ENCODE measurements around the gene KPRP. TPM values are rescaled to one million over a fixed set of nuclear protein-coding genes. Genes with fewer than 3 reads are reported as not detected.

The KPRP gene
- total and polyA plus RNA-seq, 2 experiments from 2014 or later, result 0.22 to 10.4 TPM

DNA sequence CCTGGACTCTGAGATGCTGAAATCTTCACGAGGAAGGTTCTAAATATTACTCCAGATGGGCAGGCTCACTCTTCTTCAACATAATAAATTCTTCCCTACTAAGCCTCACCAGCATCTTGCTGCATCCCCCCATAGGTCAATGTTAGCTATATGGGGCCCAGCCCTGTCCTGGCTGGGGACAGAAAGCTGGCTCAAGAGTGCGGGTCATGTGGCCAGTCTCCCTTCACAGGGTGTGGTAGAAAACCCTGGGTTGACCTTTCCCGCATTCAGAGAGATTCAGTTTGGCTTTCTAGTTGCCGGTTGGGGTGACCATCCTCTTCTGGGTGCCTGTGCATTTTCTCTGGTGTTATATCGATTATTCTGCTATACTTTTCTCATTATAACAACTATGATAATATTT lies 19.8 kb upstream of the KPRP start:
- Histone ChIP-seq H4K20me1 (ENCODE audit: insufficient read depth) (no peaks in the 10 kb centered on the region), H3K4me3 (no peak overlapping the region), H3K79me2 (ENCODE audit: insufficient read depth) (no peaks in the 10 kb centered on the region), H3K36me3 (ENCODE audit: low read depth) (no peaks in the 10 kb centered on the region), H3K9me2 (ENCODE audit: insufficient read depth) (no peaks in the 10 kb centered on the region; the same call in 1 of the 2 replicates), H3K27me3 (replicated peaks; ENCODE audit: insufficient read depth) (no peaks in the 10 kb centered on the region), H3K9ac (no peak overlapping the region), H3F3A (ENCODE audit: insufficient read depth) (peaks cover 13% of the 10 kb centered on the region; the same call in 1 of the 2 replicates), H3K9me3 (ENCODE audit: low read depth) (no peaks in the 10 kb centered on the region), H3K27ac (no peak overlapping the region), H2AFZ (0 out of 2 replicates have a peak overlapping the region, but pooled peaks have one; percentile 2), H3K4me2 (ENCODE audit: unreplicated experiment) (no peak overlapping the region), H3K4me1 (ENCODE audit: insufficient read depth) (peaks cover 28% of the 10 kb centered on the region)
- TF ChIP-seq EZH2 (IDR thresholded peaks at IDR 0.05; ENCODE audit: insufficient read depth, poor library complexity, severe bottlenecking) (no peak), EZH2phosphoT487 (IDR thresholded peaks at IDR 0.05; ENCODE audit: insufficient read depth, low read depth) (no peak)
- in situ Hi-C loops (cut with MboI), result no loop called here
- WGBS, 2 experiments (ENCODE audit: low coverage in 1 of 2, low lambda C conversion rate in 2 of 2, missing lambda C conversion rate in 2 of 2), result 39 to 44% methylated on average over 5 of the region's 5 CpGs
- DNase-seq, result no peak

DNA sequence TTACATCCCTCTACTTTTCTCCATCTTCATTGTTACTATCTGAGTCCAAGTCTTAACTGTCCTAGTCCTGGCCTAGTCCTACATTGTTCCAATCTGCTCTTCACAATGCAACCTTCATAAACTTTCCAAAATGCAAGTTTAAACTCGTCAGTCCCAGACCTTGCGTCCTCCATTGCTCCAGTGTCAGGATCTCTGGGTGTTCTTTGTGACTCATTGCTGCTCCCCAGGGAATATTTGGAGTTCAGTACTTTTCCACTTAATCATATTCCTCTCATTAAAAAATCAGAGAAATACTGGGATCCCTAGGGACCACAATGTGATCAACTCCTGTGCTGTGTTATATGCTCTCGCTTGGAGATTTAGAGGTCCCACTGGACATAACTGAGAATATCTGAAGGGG lies 18.0 kb upstream of the KPRP start:
- TF ChIP-seq EZH2phosphoT487 (IDR thresholded peaks at IDR 0.05; ENCODE audit: insufficient read depth, low read depth) (no peak), EZH2 (IDR thresholded peaks at IDR 0.05; ENCODE audit: insufficient read depth, poor library complexity, severe bottlenecking) (no peak)
- no peaks in the 10 kb centered on the region; the same call in 1 of the 2 replicates for H3K9me2 ChIP-seq (ENCODE audit: insufficient read depth)
- peak; percentile 43 for DNase-seq
- peaks cover 45% of the 10 kb centered on the region for H3K4me1 ChIP-seq (ENCODE audit: insufficient read depth)
- H3K79me2 ChIP-seq (ENCODE audit: insufficient read depth), result no peaks in the 10 kb centered on the region
- H3K9ac ChIP-seq, result no peak overlapping the region
- H3K36me3 ChIP-seq (ENCODE audit: low read depth), result no peaks in the 10 kb centered on the region
- no peaks in the 10 kb centered on the region for H4K20me1 ChIP-seq (ENCODE audit: insufficient read depth)
- in situ Hi-C loops (cut with MboI), result no loop called here
- no peak overlapping the region for H3K4me3 ChIP-seq
- H3F3A ChIP-seq (ENCODE audit: insufficient read depth), result peaks cover 32% of the 10 kb centered on the region
- no peak overlapping the region for H3K4me2 ChIP-seq (ENCODE audit: unreplicated experiment)
- H3K27ac ChIP-seq, result no peak overlapping the region
- no peaks in the 10 kb centered on the region for H3K9me3 ChIP-seq (ENCODE audit: low read depth)
- 56 to 57% methylated on average over 3 of the region's 3 CpGs for WGBS, 2 experiments (ENCODE audit: low coverage in 1 of 2, low lambda C conversion rate in 2 of 2, missing lambda C conversion rate in 2 of 2)
- no peaks in the 10 kb centered on the region for H3K27me3 ChIP-seq (replicated peaks; ENCODE audit: insufficient read depth)
- peak overlapping the region; percentile 38 for H2AFZ ChIP-seq

DNA sequence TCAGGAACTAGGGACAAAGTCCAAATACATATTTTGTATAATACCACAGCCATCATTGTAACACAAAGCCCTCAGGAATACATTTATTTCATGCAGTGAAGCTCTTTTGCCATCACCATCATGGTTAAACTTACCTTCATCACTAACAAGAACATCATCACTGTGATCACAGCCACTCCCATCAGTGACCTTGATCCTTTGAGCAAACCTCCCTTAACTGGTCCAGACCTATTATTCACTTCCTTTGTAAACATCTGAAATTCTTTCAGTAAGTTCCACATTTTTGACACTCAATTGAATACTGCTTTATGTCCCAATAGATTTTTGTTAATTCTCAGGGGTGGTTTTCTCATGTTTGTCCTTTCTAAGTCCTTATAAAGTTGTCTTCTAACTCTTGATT lies 16.2 kb upstream of the KPRP start:
- Histone ChIP-seq H4K20me1 (ENCODE audit: insufficient read depth) (no peaks in the 10 kb centered on the region), H3K27me3 (replicated peaks; ENCODE audit: insufficient read depth) (no peaks in the 10 kb centered on the region), H3K4me1 (ENCODE audit: insufficient read depth) (peaks cover 63% of the 10 kb centered on the region), H3K79me2 (ENCODE audit: insufficient read depth) (no peaks in the 10 kb centered on the region), H3K36me3 (ENCODE audit: low read depth) (no peaks in the 10 kb centered on the region), H3K4me3 (no peak overlapping the region), H3K9me3 (ENCODE audit: low read depth) (no peaks in the 10 kb centered on the region), H3K4me2 (ENCODE audit: unreplicated experiment) (no peak overlapping the region), H2AFZ (no peak overlapping the region; the same call in 1 of the 2 replicates), H3K9ac (no peak overlapping the region), H3K27ac (no peak overlapping the region), H3K9me2 (ENCODE audit: insufficient read depth) (no peaks in the 10 kb centered on the region; the same call in 1 of the 2 replicates), H3F3A (ENCODE audit: insufficient read depth) (peaks cover 36% of the 10 kb centered on the region)
- in situ Hi-C loops (cut with MboI), result no loop called here
- DNase-seq, result peak; percentile 41
- TF ChIP-seq EZH2phosphoT487 (IDR thresholded peaks at IDR 0.05; ENCODE audit: insufficient read depth, low read depth) (no peak), EZH2 (IDR thresholded peaks at IDR 0.05; ENCODE audit: insufficient read depth, poor library complexity, severe bottlenecking) (no peak)

DNA sequence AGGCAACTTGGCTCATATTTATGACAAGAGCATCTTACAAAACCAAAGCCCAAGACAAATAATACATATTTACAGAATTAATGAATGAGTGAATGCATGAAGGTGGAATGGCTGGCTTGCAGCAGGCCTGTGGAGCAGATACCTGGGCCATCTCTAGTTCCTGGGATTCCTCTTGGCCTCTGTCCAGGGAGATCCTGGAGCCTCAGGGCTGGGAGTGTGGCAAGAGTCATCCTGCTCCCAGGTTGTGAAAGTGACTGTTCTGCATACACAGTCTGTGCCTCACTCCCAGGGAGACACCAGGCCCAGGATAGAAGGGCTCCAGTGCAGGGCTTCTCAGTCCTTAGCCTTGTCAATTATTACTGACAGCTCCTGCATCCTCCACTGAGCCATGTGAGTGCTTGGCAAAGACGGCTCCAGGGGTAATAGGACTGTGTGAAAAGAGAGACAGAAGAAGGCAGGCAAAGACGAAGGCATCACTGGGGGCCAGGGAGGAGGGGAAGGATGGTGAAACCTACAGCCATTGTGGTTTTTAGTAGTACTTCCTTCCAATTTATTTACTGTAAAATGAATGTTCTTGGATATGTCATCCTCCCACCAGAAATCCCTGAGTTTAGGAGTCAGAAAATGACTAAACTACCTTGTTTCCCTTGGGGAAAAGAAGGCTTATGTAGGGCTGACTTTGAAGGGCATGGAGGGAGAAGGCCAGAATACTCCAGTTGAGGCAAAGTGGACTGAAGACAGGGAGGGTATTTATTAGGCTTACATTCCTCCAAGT lies 14.3 kb upstream of the KPRP start:
- peak; percentile 90 for DNase-seq
- TF ChIP-seq EZH2 (IDR thresholded peaks at IDR 0.05; ENCODE audit: insufficient read depth, poor library complexity, severe bottlenecking) (no peak), EZH2phosphoT487 (IDR thresholded peaks at IDR 0.05; ENCODE audit: insufficient read depth, low read depth) (no peak)
- Histone ChIP-seq H3K79me2 (ENCODE audit: insufficient read depth) (no peaks in the 10 kb centered on the region), H3K27ac (peak overlapping the region; percentile 83), H3K27me3 (replicated peaks; ENCODE audit: insufficient read depth) (no peaks in the 10 kb centered on the region), H3K9me2 (ENCODE audit: insufficient read depth) (no peaks in the 10 kb centered on the region; the same call in 1 of the 2 replicates), H3F3A (ENCODE audit: insufficient read depth) (peaks cover 45% of the 10 kb centered on the region), H3K36me3 (ENCODE audit: low read depth) (no peaks in the 10 kb centered on the region), H2AFZ (no peak overlapping the region), H4K20me1 (ENCODE audit: insufficient read depth) (no peaks in the 10 kb centered on the region), H3K9ac (peak overlapping the region; percentile 37), H3K4me3 (no peak overlapping the region), H3K4me1 (ENCODE audit: insufficient read depth) (peaks cover 82% of the 10 kb centered on the region), H3K4me2 (ENCODE audit: unreplicated experiment) (peak overlapping the region; percentile 14), H3K9me3 (ENCODE audit: low read depth) (no peaks in the 10 kb centered on the region)
- 4 to 7% methylated on average over 2 of the region's 2 CpGs for WGBS, 2 experiments (ENCODE audit: low coverage in 1 of 2, low lambda C conversion rate in 2 of 2, missing lambda C conversion rate in 2 of 2)
- in situ Hi-C loops (cut with MboI), result no loop called here
